Endothelial cell of umbilical vein (primary cell): ENCODE data around the gene P2RX3. TPM values are rescaled to one million over a fixed set of nuclear protein-coding genes. Genes with fewer than 3 reads are reported as not detected.

ENCODE experiments used
- BruUV-seq: library from RNA; stranded (reverse); fragments of 400-500 nt; replicated peaks from 2 replicates; lab custom pipeline; 2021; lab: Mats Ljungman, UMichigan
- CTCF ChIA-PET: fragments of 300-600, 350-600 bp; sonication (Branson Sonifier 250); formaldehyde crosslinking; loops from one replicate; lab custom pipeline; 2021; ENCODE audit warnings: antibody characterized with exemption, inconsistent platforms; lab: Charles Lee
- POLR2A ChIA-PET: fragments of 300-600, 350-600 bp; sonication (Branson Sonifier 250); formaldehyde crosslinking; loops from one replicate; lab custom pipeline; 2021; ENCODE audit warnings: antibody characterized with exemption, inconsistent platforms; lab: Charles Lee
- DNase-seq: peaks from one replicate; pipeline ENCODE4 v3.0.0-alpha.2; 2011; ENCODE audit warnings: low read depth, low spot score
- FAIRE-seq: peaks from 2 replicates; lab custom pipeline; 2011; peaks lifted over from hg19 to GRCh38; lab: Jason Lieb, UNC
- H2AFZ ChIP-seq: 2 replicates; pipeline ENCODE4 v1.6.0; 2012; ENCODE audit warnings: low read depth, low read length, control low read depth, inconsistent platforms
- H3K27ac ChIP-seq: 2 replicates; pipeline ENCODE4 v1.5.1; 2011; ENCODE audit warnings: low read depth, mild to moderate bottlenecking, control low read depth, low read length, moderate library complexity; ENCODE audit not compliant: insufficient read depth
- H3K27me3 ChIP-seq, 2 experiments: 2 replicates each; pipeline versions ENCODE4 v1.6.0 to v1.6.1; 2011; ENCODE audit warnings: low read length in 2 of 2, mixed read lengths in 1 of 2; ENCODE audit not compliant: control insufficient read depth in 2 of 2, insufficient read depth in 2 of 2
- H3K36me3 ChIP-seq, 2 experiments: 2 replicates in 1 of 2; 3 replicates in 1 of 2; pipeline ENCODE4 v1.5.1; 2011; ENCODE audit warnings: low read length in 2 of 2, mild to moderate bottlenecking in 1 of 2, moderate library complexity in 1 of 2; ENCODE audit not compliant: control insufficient read depth in 2 of 2, insufficient read depth in 2 of 2; ENCODE audit errors: extremely low read depth in 1 of 2
- H3K4me1 ChIP-seq: 3 replicates; pipeline ENCODE4 v1.5.1; 2011; ENCODE audit warnings: mild to moderate bottlenecking, low read length; ENCODE audit not compliant: control insufficient read depth, insufficient read depth; ENCODE audit errors: extremely low read depth
- H3K4me2 ChIP-seq: 2 replicates; pipeline ENCODE4 v1.6.1; 2011; ENCODE audit warnings: low read length, control low read depth, mixed read lengths; ENCODE audit not compliant: insufficient read depth
- H3K4me3 ChIP-seq, 3 experiments: fragments of 200-600 bp in 1 of 3; sonication (generic), shearing (Covaris generic) in 1 of 3; replicated peaks in 1 of 3; 2 replicates each; pipeline ENCODE4 v1.5.1; 2011 to 2016; ENCODE audit warnings: control low read depth in 3 of 3, low read length in 3 of 3, mild to moderate bottlenecking in 2 of 3, inconsistent platforms in 1 of 3, low read depth in 1 of 3, moderate library complexity in 1 of 3; ENCODE audit not compliant: insufficient read depth in 1 of 3
- H3K79me2 ChIP-seq: 2 replicates; pipeline ENCODE4 v1.6.0; 2012; ENCODE audit warnings: low read length, inconsistent platforms; ENCODE audit not compliant: control insufficient read depth, insufficient read depth
- H3K9ac ChIP-seq: replicated peaks from 2 replicates; pipeline ENCODE3; 2011; ENCODE audit warnings: low read length, control low read depth; ENCODE audit not compliant: insufficient read depth; ENCODE audit errors: extremely low read depth
- H3K9me1 ChIP-seq: replicated peaks from 3 replicates; pipeline ENCODE4 v1.6.0; 2011; ENCODE audit warnings: mild to moderate bottlenecking, low read length; ENCODE audit not compliant: control insufficient read depth, insufficient read depth; ENCODE audit errors: extremely low read depth
- H3K9me3 ChIP-seq: replicated peaks from 2 replicates; pipeline ENCODE4 v1.5.1; 2012; ENCODE audit warnings: low read length, inconsistent platforms; ENCODE audit not compliant: control insufficient read depth, insufficient read depth
- H4K20me1 ChIP-seq: replicated peaks from 2 replicates; pipeline ENCODE3; 2011; ENCODE audit warnings: mild to moderate bottlenecking, low read length; ENCODE audit not compliant: control insufficient read depth, insufficient read depth; ENCODE audit errors: extremely low read depth
- JUN ChIP-seq: IDR thresholded peaks from 2 replicates; pipeline ENCODE4 v1.6.1; 2011; ENCODE audit warnings: borderline replicate concordance, low read depth; ENCODE audit not compliant: insufficient read length, insufficient read depth
- MYC ChIP-seq: IDR thresholded peaks from one replicate; pipeline ENCODE4 v1.6.1; 2011; ENCODE audit warnings: mild to moderate bottlenecking, low read depth, low read length
- POLR2A ChIP-seq: IDR thresholded peaks from 2 replicates; pipeline ENCODE4 v1.6.1; 2012; ENCODE audit warnings: low read depth, mild to moderate bottlenecking, control low read depth, low read length
- dilution Hi-C: fragments of 300-500 bp; cut with MboI; formaldehyde crosslinking; loops from one replicate; pipeline ENCODE4 v1.15.0; 2019; ENCODE audit warnings: low sequenced_read_pairs; ENCODE audit not compliant: extremely low pct_ligation_motif_present
- intact Hi-C: fragments of 100-400 bp; cut with micrococcal nuclease; formaldehyde crosslinking; loops from one replicate; pipeline ENCODE4 v1.10.0; 2022
- polyA plus RNA-seq, 4 experiments: library from polyadenylated mRNA; depleted of rRNA in 3 of 4; stranded (reverse) in 3 of 4; unstranded in 1 of 4; fragments of >200 nt; gene quantifications; 2 replicates each; pipeline versions ENCODE4 v1.2.1 to v1.2.3, GENCODE V29; 2011 to 2012; ENCODE audit warnings: missing spikeins in 1 of 4
- total RNA-seq: library from RNA; stranded (reverse); gene quantifications from 2 replicates; pipeline ENCODE4 v1.2.3, GENCODE V29; 2021
- TF ChIP-seq, protein P1 (sequence below): IDR thresholded peaks from 2 replicates; pipeline ENCODE4 v1.6.1; 2011; ENCODE audit not compliant: insufficient read depth, insufficient read length
- TF ChIP-seq, protein P2 (sequence below), 2 donors: IDR thresholded peaks; 1 replicate in 1 of 2; 2 replicates in 1 of 2; pipeline ENCODE4 v1.5.1; 2011; ENCODE audit warnings: low read length in 2 of 2, mild to moderate bottlenecking in 2 of 2, moderate library complexity in 2 of 2, control low read depth in 1 of 2, inconsistent platforms in 1 of 2, low read depth in 1 of 2; ENCODE audit not compliant: insufficient read depth in 1 of 2; ENCODE audit errors: extremely low read depth in 1 of 2

P2RX3 gene
- total and polyA plus RNA-seq, 2 donors (not counting 3 experiments of a cell fraction or from before 2014, with no cell fraction given) = not detected

DNA sequence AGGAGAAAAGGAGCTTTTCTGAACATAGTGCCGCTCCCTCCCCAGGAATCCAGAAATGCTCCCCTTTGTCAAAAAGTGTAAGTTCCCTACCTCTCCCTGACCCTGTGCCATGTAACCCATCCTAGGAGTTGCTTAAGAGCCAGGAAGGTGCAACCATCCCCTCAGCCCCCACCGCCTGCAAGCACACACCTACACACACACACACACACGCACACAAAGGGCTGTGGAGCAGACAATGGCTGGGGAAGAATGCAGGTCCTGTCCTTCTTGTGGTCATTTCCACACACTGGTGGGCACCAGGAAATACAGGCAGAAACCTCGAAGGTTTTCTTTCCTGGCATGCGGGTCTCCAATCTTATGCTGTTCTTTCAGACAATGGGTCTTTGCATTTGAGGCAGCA, 1.2 kb downstream of the P2RX3 start:
- H3K9me3 ChIP-seq = no peaks in the 10 kb centered on the region
- no peak overlapping the region for H2AFZ ChIP-seq
- DNase-seq (no peak), FAIRE-seq (no peak)
- intact Hi-C loops = loop anchor here (5.0 kb wide), 1 partner anchor 328 kb away; the partner anchor contains the start of gene ZDHHC5
- H3K9me1 ChIP-seq = no peaks in the 10 kb centered on the region
- H3K4me1 ChIP-seq = peaks cover 14% of the 10 kb centered on the region
- CTCF ChIA-PET = interaction anchor here (1.2 to 1.6 kb wide), 3 partner anchors 90 to 208 kb away, joined by 3 to 12 read pairs (median 6); no protein-coding TSS in a partner anchor
- H4K20me1 ChIP-seq = no peaks in the 10 kb centered on the region
- H3K36me3 ChIP-seq = no peaks in the 10 kb centered on the region
- H3K27me3 ChIP-seq = peaks cover 4 to 9% of the 10 kb centered on the region in 2 experiments
- POLR2A ChIA-PET = no interaction called here
- H3K4me2 ChIP-seq = no peak overlapping the region
- no peak overlapping the region for H3K4me3 ChIP-seq
- TF ChIP-seq MYC = no peak
- TF ChIP-seq POLR2A = no peak
- TF ChIP-seq, protein P1, sequence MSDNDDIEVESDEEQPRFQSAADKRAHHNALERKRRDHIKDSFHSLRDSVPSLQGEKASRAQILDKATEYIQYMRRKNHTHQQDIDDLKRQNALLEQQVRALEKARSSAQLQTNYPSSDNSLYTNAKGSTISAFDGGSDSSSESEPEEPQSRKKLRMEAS = no peak
- TF ChIP-seq, protein P2, sequence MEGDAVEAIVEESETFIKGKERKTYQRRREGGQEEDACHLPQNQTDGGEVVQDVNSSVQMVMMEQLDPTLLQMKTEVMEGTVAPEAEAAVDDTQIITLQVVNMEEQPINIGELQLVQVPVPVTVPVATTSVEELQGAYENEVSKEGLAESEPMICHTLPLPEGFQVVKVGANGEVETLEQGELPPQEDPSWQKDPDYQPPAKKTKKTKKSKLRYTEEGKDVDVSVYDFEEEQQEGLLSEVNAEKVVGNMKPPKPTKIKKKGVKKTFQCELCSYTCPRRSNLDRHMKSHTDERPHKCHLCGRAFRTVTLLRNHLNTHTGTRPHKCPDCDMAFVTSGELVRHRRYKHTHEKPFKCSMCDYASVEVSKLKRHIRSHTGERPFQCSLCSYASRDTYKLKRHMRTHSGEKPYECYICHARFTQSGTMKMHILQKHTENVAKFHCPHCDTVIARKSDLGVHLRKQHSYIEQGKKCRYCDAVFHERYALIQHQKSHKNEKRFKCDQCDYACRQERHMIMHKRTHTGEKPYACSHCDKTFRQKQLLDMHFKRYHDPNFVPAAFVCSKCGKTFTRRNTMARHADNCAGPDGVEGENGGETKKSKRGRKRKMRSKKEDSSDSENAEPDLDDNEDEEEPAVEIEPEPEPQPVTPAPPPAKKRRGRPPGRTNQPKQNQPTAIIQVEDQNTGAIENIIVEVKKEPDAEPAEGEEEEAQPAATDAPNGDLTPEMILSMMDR (IDR thresholded peaks at IDR 0.05; ENCODE audit: extremely low read depth in 1 of 2, insufficient read depth in 1 of 2, low read depth in 1 of 2, low read length in 2 of 2) = no peak
- H3K9ac ChIP-seq = no peak overlapping the region
- no TSS peak for BruUV-seq
- H3K79me2 ChIP-seq = peaks cover 11% of the 10 kb centered on the region
- H3K27ac ChIP-seq = no peak overlapping the region
- dilution Hi-C loops = no loop called here

DNA sequence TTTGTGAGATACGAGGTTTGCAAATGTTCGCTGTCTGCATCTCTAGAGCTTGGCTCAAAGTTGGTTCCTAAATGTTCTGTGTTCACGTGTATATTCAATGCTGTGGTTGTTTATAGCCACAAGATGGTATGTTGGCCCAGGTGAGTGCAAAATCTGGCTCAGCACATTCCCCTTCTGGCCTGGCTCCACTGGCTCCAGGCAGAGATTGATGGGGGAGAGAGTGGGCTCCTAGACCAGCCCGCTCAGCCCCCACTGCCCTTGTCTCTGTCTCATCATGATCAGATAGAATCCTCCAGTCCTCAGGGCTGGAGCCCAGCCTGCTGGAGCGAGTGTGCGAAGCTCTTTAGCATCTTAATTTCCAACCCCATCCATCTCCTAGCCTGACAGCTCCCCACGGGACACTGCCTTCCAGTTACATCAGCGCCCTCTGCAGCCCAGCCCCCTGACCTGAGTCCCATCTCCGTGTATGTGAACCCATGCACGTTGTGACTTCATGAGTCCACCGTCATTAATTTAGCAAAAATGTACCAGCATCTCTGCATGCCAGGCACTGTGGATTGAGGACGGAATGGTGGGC, 2.0 kb downstream of the P2RX3 start:
- TF ChIP-seq, protein P2 (IDR thresholded peaks at IDR 0.05; ENCODE audit: extremely low read depth in 1 of 2, insufficient read depth in 1 of 2, low read depth in 1 of 2, low read length in 2 of 2) = peak in 1 of 2 donors; percentile 5
- TF ChIP-seq JUN (no peak), MYC (no peak)
- CTCF ChIA-PET = interaction anchor here (0.6 to 1.6 kb wide), 6 partner anchors 22 to 499 kb away, joined by 3 to 8 read pairs (median 4); no protein-coding TSS in a partner anchor
- DNase-seq (peak; percentile 19), FAIRE-seq (no peak)
- H2AFZ ChIP-seq = no peak overlapping the region
- H3K79me2 ChIP-seq = peaks cover 3% of the 10 kb centered on the region
- dilution Hi-C loops (no loop called here), intact Hi-C loops (loop anchor here (2.0 kb wide), 1 partner anchor 499 kb away; no protein-coding TSS in a partner anchor)
- H3K9me1 ChIP-seq = no peaks in the 10 kb centered on the region
- peaks cover 4 to 9% of the 10 kb centered on the region in 2 experiments for H3K27me3 ChIP-seq
- POLR2A ChIA-PET = no interaction called here
- peaks cover 6% of the 10 kb centered on the region for H3K4me1 ChIP-seq
- no peaks in the 10 kb centered on the region for H3K9me3 ChIP-seq
- no peak overlapping the region for H3K4me3 ChIP-seq
- no peaks in the 10 kb centered on the region for H4K20me1 ChIP-seq
- no peak overlapping the region for H3K9ac ChIP-seq
- no peak overlapping the region for H3K4me2 ChIP-seq
- no peak overlapping the region for H3K27ac ChIP-seq
- BruUV-seq = no TSS peak
- H3K36me3 ChIP-seq = no peaks in the 10 kb centered on the region
